ENCODE results near the gene C19orf25. TPM values are rescaled to one million over a fixed set of nuclear protein-coding genes. Genes with fewer than 3 reads are reported as not detected.

The C19orf25 gene
- total RNA-seq, 4 donors from 2014 or later: 34.3 to 49.6 (median 45.7) TPM

- intact Hi-C loops (cut with DNase I; ENCODE audit: low total_unique reads): no loop called here
These were observed 28.0 kb downstream of the C19orf25 start for GRCh38 chr19:1450735-1451731.

DNA sequence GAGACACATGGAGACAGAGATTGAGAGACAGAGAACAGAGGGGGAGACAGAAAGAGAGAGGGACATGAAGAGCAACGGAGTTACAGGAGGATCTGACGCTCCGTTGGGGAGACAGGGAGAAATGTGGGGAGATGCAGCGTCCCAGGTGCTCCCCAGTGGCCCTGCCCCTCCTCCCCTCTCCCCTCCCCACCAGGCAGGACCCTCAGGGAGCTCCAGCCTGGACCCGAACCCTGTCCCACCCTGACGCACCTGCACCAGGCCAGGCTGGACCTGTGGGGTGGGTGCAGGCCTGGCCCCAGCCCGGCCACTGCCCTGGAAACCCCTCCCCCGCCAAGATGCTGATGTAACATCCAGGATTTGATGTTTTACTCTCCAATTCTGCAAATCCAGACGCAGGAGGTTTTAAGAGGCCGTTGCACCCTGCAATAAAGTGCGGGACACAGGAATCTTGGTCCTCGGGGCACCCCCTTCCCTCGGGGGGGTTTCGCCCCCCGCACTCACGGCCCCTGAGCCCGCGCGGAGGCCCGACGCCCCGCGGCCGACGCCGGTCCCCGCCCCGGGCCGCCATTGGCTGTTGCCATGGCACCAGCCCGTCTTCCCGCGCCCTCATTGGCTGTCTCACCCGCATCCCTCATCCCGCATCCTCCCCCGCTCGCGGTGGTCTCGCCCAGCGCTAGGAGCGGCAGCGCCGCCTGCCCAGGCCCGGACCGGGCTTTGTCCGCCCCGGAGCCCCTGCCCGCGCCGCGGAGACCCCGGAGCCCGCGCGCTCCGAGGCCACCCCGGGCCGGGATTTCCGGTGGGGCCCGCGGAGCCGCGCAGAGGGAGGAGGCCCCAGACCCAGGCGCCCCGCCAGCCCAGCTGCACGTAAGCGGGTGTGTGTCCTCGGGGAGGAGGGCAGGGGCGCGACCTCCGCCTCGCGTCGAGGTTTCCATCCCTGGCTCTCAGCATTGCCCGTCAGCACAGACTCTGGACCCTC, 29.3 kb downstream of the C19orf25 start, which contains the start of gene APC2:
Gene APC2 (plus strand): TSS at position 655 of the 976 bp plus-strand sequence. CDS start 2,881 bp downstream, outside the sequence.
- 8 to 12% methylated on average over 14 to 28 of the region's 74 CpGs for WGBS, 2 donors
- no peak for DNase-seq (ENCODE audit: low spot score in 2 of 2)
- no peak for TF ChIP-seq CTCF (IDR thresholded peaks at IDR 0.05)
- no peak for TF ChIP-seq POLR2A (IDR thresholded peaks at IDR 0.05)
- no peak within 1 kb of the TSS for H3K4me3 ChIP-seq (ENCODE audit: low read depth, poor library complexity, severe bottlenecking)
- intact Hi-C loops (cut with DNase I; ENCODE audit: low total_unique reads): loop anchor here (5.0 kb wide), 1 partner anchor 172 kb away; the partner anchor contains the start of gene FAM174C

More at GRCh38 chr19:1450735-1451731, 28.0 kb downstream of the C19orf25 start:
- H3K4me3 ChIP-seq (ENCODE audit: low read depth, poor library complexity, severe bottlenecking): no peak overlapping the region
- WGBS, 2 donors: 45 to 48% methylated on average over 21 to 22 of the region's 22 CpGs
- no peak for DNase-seq (ENCODE audit: low spot score in 2 of 2)
- no peak for TF ChIP-seq CTCF (IDR thresholded peaks at IDR 0.05)
- TF ChIP-seq POLR2A (IDR thresholded peaks at IDR 0.05): no peak

GRCh38 chr19:1447944-1448343, 31.1 kb downstream of the C19orf25 start:
- intact Hi-C loops (cut with DNase I; ENCODE audit: low total_unique reads): loop anchor here (5.0 kb wide), 1 partner anchor 171 kb away; the partner anchor contains the start of gene FAM174C
- no peak for DNase-seq (ENCODE audit: low spot score in 2 of 2)
- 81% methylated on average over 9 of the region's 9 CpGs for WGBS, 2 donors

DNA sequence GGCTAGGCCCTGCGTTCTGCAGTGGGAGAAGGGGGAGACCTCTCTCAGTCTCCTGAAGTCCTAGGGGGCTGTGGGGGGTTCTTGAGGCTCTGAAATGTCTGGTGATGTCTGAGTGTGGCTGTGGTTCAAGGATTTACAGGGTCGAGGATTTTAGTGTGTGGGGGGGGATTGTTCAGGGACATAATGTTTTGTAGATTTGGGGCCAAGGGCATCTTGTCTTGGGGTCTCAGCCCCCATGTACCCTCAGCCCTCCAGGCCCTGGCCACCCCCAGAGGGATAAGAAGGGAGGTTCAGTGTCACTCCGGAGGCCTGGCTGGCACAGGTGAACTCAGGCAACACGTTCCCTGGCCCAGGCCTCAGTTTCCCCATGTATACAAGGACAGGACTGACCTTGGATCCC, 31.5 kb downstream of the C19orf25 start:
- TF ChIP-seq CTCF (IDR thresholded peaks at IDR 0.05) (no peak), POLR2A (IDR thresholded peaks at IDR 0.05) (no peak)
- no peak for DNase-seq (ENCODE audit: low spot score in 2 of 2)
- intact Hi-C loops (cut with DNase I; ENCODE audit: low total_unique reads): loop anchor here (5.0 kb wide), 1 partner anchor 170 kb away; the partner anchor contains the start of gene FAM174C
- 18 to 19% methylated on average over 4 of the region's 4 CpGs for WGBS, 2 donors
- no peak overlapping the region for H3K4me3 ChIP-seq (ENCODE audit: low read depth, poor library complexity, severe bottlenecking)

More at GRCh38 chr19:1447944-1448343, 31.1 kb downstream of the C19orf25 start:
- no peak for TF ChIP-seq CTCF (IDR thresholded peaks at IDR 0.05)
- no peak for TF ChIP-seq POLR2A (IDR thresholded peaks at IDR 0.05)
- H3K4me3 ChIP-seq (ENCODE audit: low read depth, poor library complexity, severe bottlenecking): no peak overlapping the region
